DND-41 (cell line): Measurements from ENCODE around the gene SLAMF9.
A peak's percentile ranks its signal among the peaks of the same experiment; 100 is the strongest.

Experiments used
- ATAC-seq: fragments of 200-7000 bp; cut with Tn5 transposase; 3 replicates; pipeline ENCODE4 v1.9.1; 2021; ENCODE audit warnings: low read depth; ENCODE audit not compliant: insufficient read depth
- DNase-seq: peaks from one replicate; pipeline ENCODE4 v3.0.0-alpha.2; 2020
- H2AFZ ChIP-seq: 2 replicates; pipeline ENCODE4 v1.6.0; 2012; ENCODE audit warnings: low read depth, low read length
- H3K27ac ChIP-seq: 2 replicates; pipeline ENCODE4 v1.5.1; 2012; ENCODE audit warnings: low read length, inconsistent platforms
- H3K27me3 ChIP-seq: fragments of 200-600 bp; sonication (generic); 2 replicates; pipeline ENCODE4 v1.6.0; 2012; ENCODE audit warnings: low read length, mild to moderate bottlenecking, inconsistent platforms; ENCODE audit not compliant: insufficient read depth, poor library complexity
- H3K36me3 ChIP-seq: 2 replicates; pipeline ENCODE4 v1.5.1; 2012; ENCODE audit warnings: low read length, inconsistent platforms; ENCODE audit not compliant: insufficient read depth
- H3K4me1 ChIP-seq: 2 replicates; pipeline ENCODE4 v1.5.1; 2012; ENCODE audit warnings: mild to moderate bottlenecking, low read length; ENCODE audit not compliant: insufficient read depth
- H3K4me2 ChIP-seq: 2 replicates; pipeline ENCODE4 v1.6.0; 2012; ENCODE audit warnings: mild to moderate bottlenecking, moderate library complexity, low read length, inconsistent platforms; ENCODE audit not compliant: insufficient read depth
- H3K4me3 ChIP-seq, 2 experiments: fragments of 200-600 bp in 1 of 2; shearing (Covaris generic) in 1 of 2; 2 replicates each; pipeline ENCODE4 v1.5.1; 2012 to 2016; ENCODE audit warnings: inconsistent platforms in 2 of 2, low read length in 2 of 2, mild to moderate bottlenecking in 2 of 2, low read depth in 1 of 2, moderate library complexity in 1 of 2
- H3K79me2 ChIP-seq: 2 replicates; pipeline ENCODE4 v1.6.0; 2012; ENCODE audit warnings: low read length, inconsistent platforms; ENCODE audit not compliant: insufficient read depth
- H3K9ac ChIP-seq: 2 replicates; pipeline ENCODE4 v1.6.0; 2012; ENCODE audit warnings: low read depth, mild to moderate bottlenecking, inconsistent platforms, low read length, moderate library complexity
- H3K9me3 ChIP-seq: 2 replicates; pipeline ENCODE4 v1.5.1; 2012; ENCODE audit warnings: low read length, moderate library complexity, mild to moderate bottlenecking, inconsistent platforms; ENCODE audit not compliant: insufficient read depth, severe bottlenecking
- H4K20me1 ChIP-seq: 2 replicates; pipeline ENCODE4 v1.6.0; 2012; ENCODE audit warnings: low read length; ENCODE audit not compliant: insufficient read depth
- EZH2 ChIP-seq: IDR thresholded peaks from 3 replicates; pipeline ENCODE4 v1.6.1; 2012; ENCODE audit warnings: borderline replicate concordance, low read depth, mild to moderate bottlenecking, moderate library complexity, low read length, inconsistent platforms; ENCODE audit not compliant: severe bottlenecking
- TF ChIP-seq, protein P1 (sequence below): IDR thresholded peaks from 2 replicates; pipeline ENCODE4 v1.5.1; 2012; ENCODE audit warnings: borderline replicate concordance, low read length, moderate library complexity, mild to moderate bottlenecking; ENCODE audit not compliant: poor library complexity, severe bottlenecking; ENCODE audit errors: extremely low read depth

SLAMF9 gene

DNA sequence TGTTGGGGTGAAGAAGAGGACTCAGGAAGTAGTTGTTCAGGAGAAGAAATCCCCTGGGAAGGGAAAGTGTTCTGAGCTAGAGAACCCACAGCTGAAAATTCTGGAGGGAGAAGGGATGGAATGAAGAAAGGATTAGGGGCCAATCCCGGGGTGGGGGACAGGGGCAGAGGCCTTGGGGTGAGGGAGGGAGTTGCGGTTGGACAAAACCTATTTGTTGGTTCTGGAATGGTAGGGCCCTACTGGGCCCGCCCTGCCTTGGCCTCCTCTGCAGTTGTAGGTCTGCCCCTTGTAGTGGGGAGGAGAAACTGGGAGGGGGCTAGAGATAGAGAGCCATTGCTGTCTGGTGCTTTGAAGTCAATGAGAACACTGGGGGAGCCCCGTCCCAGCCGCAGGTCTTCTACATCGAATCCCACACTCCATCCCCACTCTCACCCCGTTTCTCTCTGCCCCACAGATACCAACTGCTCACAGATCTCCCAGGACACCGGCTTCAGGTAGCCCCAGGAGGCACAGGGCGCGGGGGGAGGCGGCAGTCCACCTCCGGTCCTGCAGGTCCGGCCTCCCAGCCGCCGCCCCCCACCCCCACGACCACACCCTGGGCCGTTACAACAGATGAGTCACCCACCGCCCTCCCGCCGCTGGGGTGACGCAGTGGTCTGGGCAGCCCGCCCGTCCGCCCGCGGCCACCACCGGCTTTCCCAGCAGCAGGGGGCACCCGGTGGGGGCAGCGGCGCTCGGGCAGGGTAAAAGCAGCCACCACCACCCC, 29.8 kb downstream of the SLAMF9 start:
- Histone ChIP-seq H3K27me3 (no peaks in the 10 kb centered on the region), H3K36me3 (peaks cover 17% of the 10 kb centered on the region), H3K27ac (peak overlapping the region; percentile 68), H3K9me3 (no peaks in the 10 kb centered on the region), H3K79me2 (peaks cover 46% of the 10 kb centered on the region), H3K4me3 (peak overlapping the region; percentile 28 to 77), H2AFZ (peak overlapping the region; percentile 76), H3K4me1 (peaks cover 51% of the 10 kb centered on the region), H3K4me2 (peak overlapping the region; percentile 88), H4K20me1 (peaks cover 51% of the 10 kb centered on the region), H3K9ac (peak overlapping the region; percentile 74)
- peak; percentile 40 for ATAC-seq
- DNase-seq: peak; percentile 51
- TF ChIP-seq, protein P1, sequence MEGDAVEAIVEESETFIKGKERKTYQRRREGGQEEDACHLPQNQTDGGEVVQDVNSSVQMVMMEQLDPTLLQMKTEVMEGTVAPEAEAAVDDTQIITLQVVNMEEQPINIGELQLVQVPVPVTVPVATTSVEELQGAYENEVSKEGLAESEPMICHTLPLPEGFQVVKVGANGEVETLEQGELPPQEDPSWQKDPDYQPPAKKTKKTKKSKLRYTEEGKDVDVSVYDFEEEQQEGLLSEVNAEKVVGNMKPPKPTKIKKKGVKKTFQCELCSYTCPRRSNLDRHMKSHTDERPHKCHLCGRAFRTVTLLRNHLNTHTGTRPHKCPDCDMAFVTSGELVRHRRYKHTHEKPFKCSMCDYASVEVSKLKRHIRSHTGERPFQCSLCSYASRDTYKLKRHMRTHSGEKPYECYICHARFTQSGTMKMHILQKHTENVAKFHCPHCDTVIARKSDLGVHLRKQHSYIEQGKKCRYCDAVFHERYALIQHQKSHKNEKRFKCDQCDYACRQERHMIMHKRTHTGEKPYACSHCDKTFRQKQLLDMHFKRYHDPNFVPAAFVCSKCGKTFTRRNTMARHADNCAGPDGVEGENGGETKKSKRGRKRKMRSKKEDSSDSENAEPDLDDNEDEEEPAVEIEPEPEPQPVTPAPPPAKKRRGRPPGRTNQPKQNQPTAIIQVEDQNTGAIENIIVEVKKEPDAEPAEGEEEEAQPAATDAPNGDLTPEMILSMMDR: no peak
- no peak for TF ChIP-seq EZH2

DNA sequence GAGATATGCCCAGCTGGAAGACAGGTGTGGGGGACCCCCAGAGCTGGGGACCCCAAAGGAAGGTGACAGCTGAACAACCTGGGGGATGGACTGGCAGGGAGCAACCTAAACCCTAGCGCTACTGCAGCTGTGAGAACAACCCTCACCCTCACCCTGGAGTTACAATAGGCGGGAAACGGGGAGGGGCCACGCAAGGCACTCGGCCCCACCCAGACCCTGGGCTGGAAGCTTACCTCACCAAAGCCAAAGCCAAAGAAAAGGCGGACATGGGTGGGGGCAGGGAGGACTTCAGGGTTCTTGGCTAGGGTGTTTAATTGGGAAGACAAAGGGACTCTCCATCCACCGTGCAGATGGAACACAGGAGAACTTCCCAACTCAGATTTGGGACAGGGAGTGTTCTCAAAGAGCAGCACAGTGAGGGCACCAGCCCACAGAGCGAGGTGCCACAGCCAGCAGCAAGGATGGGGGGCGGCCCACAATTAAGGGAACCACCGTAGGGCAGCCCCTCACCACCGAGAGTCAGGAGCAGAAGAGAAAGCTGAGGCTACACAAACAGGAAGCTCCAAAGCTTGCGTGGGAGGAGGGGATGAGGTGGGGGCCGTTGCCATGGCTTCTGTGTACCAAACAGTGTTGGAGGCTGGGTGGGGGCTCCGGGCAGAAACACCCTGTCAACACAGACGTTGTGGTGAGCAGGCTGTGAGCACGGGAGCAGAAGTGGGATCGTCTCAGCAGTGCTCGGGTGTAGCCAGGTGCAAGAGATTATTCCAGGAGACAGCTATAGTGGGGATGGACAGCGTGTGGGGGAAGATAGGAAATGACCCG, 30.6 kb downstream of the SLAMF9 start:
- ATAC-seq: peak; percentile 67
- Histone ChIP-seq H3K9ac (peak overlapping the region; percentile 74), H3K9me3 (no peaks in the 10 kb centered on the region), H3K27ac (peak overlapping the region; percentile 68), H3K4me1 (peaks cover 51% of the 10 kb centered on the region), H3K79me2 (peaks cover 46% of the 10 kb centered on the region), H3K36me3 (peaks cover 24% of the 10 kb centered on the region), H3K4me2 (peak overlapping the region; percentile 88), H4K20me1 (peaks cover 57% of the 10 kb centered on the region), H3K4me3 (peak overlapping the region; percentile 28 to 77; a peak in 3 of 4 replicates), H2AFZ (peak overlapping the region; percentile 54; the same call in 1 of the 2 replicates), H3K27me3 (no peaks in the 10 kb centered on the region)
- peak; percentile 88 for DNase-seq
- TF ChIP-seq EZH2: no peak
- TF ChIP-seq, protein P1: no peak

DNA sequence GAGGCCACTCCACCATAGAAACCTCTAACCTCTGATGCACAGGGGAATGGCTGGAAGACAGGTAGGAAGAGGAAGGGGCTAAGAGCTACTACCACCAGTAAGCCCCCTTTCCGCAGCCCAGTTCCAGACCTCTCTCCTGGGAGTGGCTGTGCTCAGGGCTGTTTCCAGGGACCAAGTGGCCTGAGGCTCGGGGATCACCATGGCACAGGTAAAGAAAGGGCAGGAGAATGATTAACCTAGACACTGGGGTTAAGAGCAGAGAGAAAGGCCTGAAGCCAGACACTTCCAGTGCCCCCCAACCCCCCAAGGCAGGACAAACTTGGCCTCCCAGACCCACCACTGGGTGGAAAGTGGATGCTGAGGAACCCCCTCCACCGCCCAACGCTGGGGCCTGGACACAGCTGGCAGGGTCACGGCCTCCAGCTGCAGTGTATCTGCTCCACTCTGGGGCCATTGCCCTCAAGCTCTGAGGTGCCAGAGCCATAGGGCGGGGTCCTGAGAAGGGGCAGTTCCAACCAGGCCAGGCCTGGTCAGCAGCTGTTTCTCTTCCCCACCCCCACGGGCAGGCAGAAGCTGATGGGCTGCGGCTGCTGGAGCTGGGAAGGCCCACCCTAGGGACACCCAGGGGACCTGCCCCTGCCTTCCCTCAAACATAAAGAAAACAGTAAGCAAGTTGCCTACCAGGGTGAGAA, 31.4 kb downstream of the SLAMF9 start:
- H3K4me1 ChIP-seq: peaks cover 51% of the 10 kb centered on the region
- ATAC-seq (no peak), DNase-seq (no peak)
- H3K27me3 ChIP-seq: no peaks in the 10 kb centered on the region
- H3K4me3 ChIP-seq: peak overlapping the region in 1 of 2 experiments; percentile 77; a peak in 2 of 4 replicates
- no peak for TF ChIP-seq EZH2
- TF ChIP-seq, protein P1: no peak
- peaks cover 32% of the 10 kb centered on the region for H3K36me3 ChIP-seq
- no peaks in the 10 kb centered on the region for H3K9me3 ChIP-seq
- H4K20me1 ChIP-seq: peaks cover 58% of the 10 kb centered on the region
- H3K79me2 ChIP-seq: peaks cover 46% of the 10 kb centered on the region
- H3K4me2 ChIP-seq: peak overlapping the region; percentile 88
- H3K9ac ChIP-seq: peak overlapping the region; percentile 27; the same call in 1 of the 2 replicates
- H2AFZ ChIP-seq: no peak overlapping the region
- peak overlapping the region; percentile 58 for H3K27ac ChIP-seq
